HepG2 (cell line): ENCODE results near the gene KSR1.

Experiments used
- BRCA1 ChIP-seq: sonication (generic); formaldehyde crosslinking; IDR thresholded peaks from 2 replicates; pipeline ENCODE4 v1.4.0; 2020; ENCODE audit warnings: missing genetic modification reagents
- EZH2 ChIP-seq: conservative IDR thresholded peaks from 2 replicates; pipeline ENCODE4 v1.6.1; 2012; ENCODE audit warnings: mild to moderate bottlenecking, low read depth, low read length, moderate library complexity
- MTA1 ChIP-seq: sonication (generic); formaldehyde crosslinking; IDR thresholded peaks from 2 replicates; pipeline ENCODE4 v1.4.0; 2020; ENCODE audit warnings: missing genetic modification reagents, mild to moderate bottlenecking, borderline replicate concordance
- NBN ChIP-seq: fragments of 450-650 bp; conservative IDR thresholded peaks from 2 replicates; pipeline ENCODE4 v1.6.1; 2017
- SATB2 ChIP-seq: sonication (generic); formaldehyde crosslinking; IDR thresholded peaks from 2 replicates; pipeline ENCODE4 v1.5.0; 2020; ENCODE audit warnings: missing genetic modification reagents
- ZC3H4 ChIP-seq: sonication (generic); formaldehyde crosslinking; IDR thresholded peaks from 2 replicates; pipeline ENCODE4 v1.4.0; 2020; ENCODE audit warnings: missing genetic modification reagents, borderline replicate concordance
- TF ChIP-seq, protein P1 (sequence below): sonication (generic); formaldehyde crosslinking; IDR thresholded peaks from 2 replicates; pipeline ENCODE4 v1.4.0; 2020; ENCODE audit warnings: mild to moderate bottlenecking, missing genetic modification reagents
- TF ChIP-seq, protein P2 (sequence below): IDR thresholded peaks from 2 replicates; pipeline ENCODE4 v1.6.1; 2016; ENCODE audit warnings: missing compliant biosample characterization, missing genetic modification reagents, borderline replicate concordance

DNA sequence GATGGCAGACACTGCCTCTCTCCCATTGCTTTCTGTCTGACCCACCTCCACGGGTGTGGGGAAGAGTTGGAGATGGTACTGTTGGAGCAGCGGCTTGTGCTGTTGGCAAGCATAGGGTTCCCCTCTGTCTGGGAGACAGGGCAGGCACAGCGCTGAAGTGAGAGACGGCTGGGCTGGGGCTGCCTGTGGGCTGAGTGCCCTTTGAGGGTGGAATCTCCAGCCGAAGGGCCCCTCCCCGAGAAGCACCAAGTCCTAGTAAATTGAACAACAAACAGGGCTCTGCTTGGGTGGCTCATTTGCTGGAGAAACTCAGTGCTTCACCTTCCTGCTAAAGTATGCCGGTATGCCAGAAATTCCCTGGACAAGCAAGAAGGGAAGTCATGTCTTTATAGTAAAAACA lies 79.7 kb downstream of the KSR1 start:
- no peak for TF ChIP-seq NBN
- TF ChIP-seq, protein P1, sequence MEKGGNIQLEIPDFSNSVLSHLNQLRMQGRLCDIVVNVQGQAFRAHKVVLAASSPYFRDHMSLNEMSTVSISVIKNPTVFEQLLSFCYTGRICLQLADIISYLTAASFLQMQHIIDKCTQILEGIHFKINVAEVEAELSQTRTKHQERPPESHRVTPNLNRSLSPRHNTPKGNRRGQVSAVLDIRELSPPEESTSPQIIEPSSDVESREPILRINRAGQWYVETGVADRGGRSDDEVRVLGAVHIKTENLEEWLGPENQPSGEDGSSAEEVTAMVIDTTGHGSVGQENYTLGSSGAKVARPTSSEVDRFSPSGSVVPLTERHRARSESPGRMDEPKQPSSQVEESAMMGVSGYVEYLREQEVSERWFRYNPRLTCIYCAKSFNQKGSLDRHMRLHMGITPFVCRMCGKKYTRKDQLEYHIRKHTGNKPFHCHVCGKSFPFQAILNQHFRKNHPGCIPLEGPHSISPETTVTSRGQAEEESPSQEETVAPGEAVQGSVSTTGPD (CRISPR knock-in tag), result no peak
- TF ChIP-seq MTA1 (CRISPR knock-in tag), result no peak
- TF ChIP-seq BRCA1 (CRISPR knock-in tag), result no peak
- TF ChIP-seq EZH2, result no peak
- TF ChIP-seq SATB2 (CRISPR knock-in tag), result no peak
- no peak for TF ChIP-seq ZC3H4
- TF ChIP-seq, protein P2, sequence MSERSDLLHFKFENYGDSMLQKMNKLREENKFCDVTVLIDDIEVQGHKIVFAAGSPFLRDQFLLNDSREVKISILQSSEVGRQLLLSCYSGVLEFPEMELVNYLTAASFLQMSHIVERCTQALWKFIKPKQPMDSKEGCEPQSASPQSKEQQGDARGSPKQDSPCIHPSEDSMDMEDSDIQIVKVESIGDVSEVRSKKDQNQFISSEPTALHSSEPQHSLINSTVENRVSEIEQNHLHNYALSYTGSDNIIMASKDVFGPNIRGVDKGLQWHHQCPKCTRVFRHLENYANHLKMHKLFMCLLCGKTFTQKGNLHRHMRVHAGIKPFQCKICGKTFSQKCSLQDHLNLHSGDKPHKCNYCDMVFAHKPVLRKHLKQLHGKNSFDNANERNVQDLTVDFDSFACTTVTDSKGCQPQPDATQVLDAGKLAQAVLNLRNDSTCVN (CRISPR knock-in tag), result no peak
